GM23248 (cell line): ENCODE data around the gene TRIO.

ENCODE experiments used
- EZH2 ChIP-seq: fragments of 200-600 bp; sonication (generic); IDR thresholded peaks from 2 replicates; pipeline ENCODE4 v1.6.1; 2018; ENCODE audit warnings: antibody characterized with exemption, mild to moderate bottlenecking; ENCODE audit not compliant: insufficient read depth, poor library complexity, severe bottlenecking
- EZH2phosphoT487 ChIP-seq: fragments of 200-600 bp; sonication (generic); IDR thresholded peaks from 2 replicates; pipeline ENCODE4 v1.6.1; 2018; ENCODE audit warnings: antibody characterized with exemption, moderate library complexity, mild to moderate bottlenecking, low read depth; ENCODE audit not compliant: insufficient read depth

GRCh38 chr5:14504332-14504727 lies 361.2 kb downstream of the TRIO start:
- TF ChIP-seq EZH2 (no peak), EZH2phosphoT487 (no peak)
